H1 (cell line): ENCODE data around the gene CTXN3. TPM values are rescaled to one million over a fixed set of nuclear protein-coding genes. Genes with fewer than 3 reads are reported as not detected.
A peak's percentile ranks its signal among the peaks of the same experiment; 100 is the strongest.

ENCODE experiments used
- CTCF ChIA-PET: fragments of 300-600 bp; sonication (Branson Sonifier 250); formaldehyde crosslinking; loops from one replicate; lab custom pipeline; 2021; ENCODE audit not compliant: partially characterized antibody; lab: Charles Lee
- POLR2A ChIA-PET: fragments of 300-600 bp; sonication (Branson Sonifier 250); formaldehyde crosslinking; loops from one replicate; lab custom pipeline; 2021; ENCODE audit warnings: inconsistent platforms; ENCODE audit not compliant: partially characterized antibody; lab: Charles Lee
- DNase-seq, 2 experiments: peaks; one replicate each; pipeline versions ENCODE4 v3.0.0 to v3.0.0-alpha.2; 2010 to 2022; ENCODE audit warnings: low spot score in 2 of 2, low read depth in 1 of 2, mixed read lengths in 1 of 2
- FAIRE-seq: peaks from 2 replicates; lab custom pipeline; 2011; peaks lifted over from hg19 to GRCh38; lab: Jason Lieb, UNC
- H2AFZ ChIP-seq: 2 replicates; pipeline ENCODE4 v1.8.1; 2012; ENCODE audit warnings: low read length, inconsistent platforms
- H2AK5ac ChIP-seq: 2 replicates; pipeline ENCODE4 v1.6.1; 2013; ENCODE audit warnings: low read depth, low read length
- H2BK120ac ChIP-seq: replicated peaks from 2 replicates; pipeline ENCODE3; 2013; ENCODE audit warnings: low read depth, low read length, inconsistent platforms
- H2BK12ac ChIP-seq: 2 replicates; pipeline ENCODE4 v1.6.1; 2013; ENCODE audit warnings: low read depth, low read length
- H2BK15ac ChIP-seq: 2 replicates; pipeline ENCODE4 v1.6.1; 2013; ENCODE audit warnings: low read length
- H2BK20ac ChIP-seq: 2 replicates; pipeline ENCODE4 v1.6.1; 2013; ENCODE audit warnings: low read length
- H2BK5ac ChIP-seq: 2 replicates; pipeline ENCODE4 v1.6.1; 2013; ENCODE audit warnings: low read depth, low read length
- H3K14ac ChIP-seq: 2 replicates; pipeline ENCODE4 v1.6.1; 2013; ENCODE audit warnings: inconsistent platforms; ENCODE audit not compliant: insufficient read length
- H3K18ac ChIP-seq: 2 replicates; pipeline ENCODE4 v1.6.1; 2013; ENCODE audit warnings: low read length; ENCODE audit errors: extremely low read depth
- H3K23ac ChIP-seq: 2 replicates; pipeline ENCODE4 v1.6.1; 2013; ENCODE audit warnings: inconsistent platforms; ENCODE audit not compliant: insufficient read length
- H3K23me2 ChIP-seq: 2 replicates; pipeline ENCODE4 v1.6.1; 2013; ENCODE audit warnings: low read depth, low read length
- H3K27ac ChIP-seq: 2 replicates; pipeline ENCODE4 v1.6.1; 2011; ENCODE audit warnings: low read depth, low read length, inconsistent platforms
- H3K27me3 ChIP-seq, 4 experiments: replicated peaks in 1 of 4; 1 replicate in 1 of 4; 2 replicates in 3 of 4; pipeline versions ENCODE4 v1.6.1 to v1.8.1; 2011 to 2013; ENCODE audit warnings: low read length in 3 of 4, mild to moderate bottlenecking in 3 of 4, inconsistent platforms in 2 of 4, mixed read lengths in 2 of 4, moderate library complexity in 1 of 4; ENCODE audit not compliant: control insufficient read depth in 3 of 4, insufficient read depth in 3 of 4; ENCODE audit errors: extremely low read depth in 1 of 4
- H3K36me3 ChIP-seq, 4 experiments: 2 replicates each; pipeline versions ENCODE4 v1.6.1 to v1.8.1; 2011 to 2013; ENCODE audit warnings: mild to moderate bottlenecking in 4 of 4, low read length in 3 of 4, moderate library complexity in 2 of 4, control low read depth in 1 of 4, inconsistent platforms in 1 of 4; ENCODE audit not compliant: insufficient read depth in 4 of 4, control insufficient read depth in 2 of 4
- H3K4ac ChIP-seq: replicated peaks from 2 replicates; pipeline ENCODE3; 2013; ENCODE audit warnings: low read length, low read depth, mixed read lengths, inconsistent platforms; ENCODE audit not compliant: insufficient read length
- H3K4me1 ChIP-seq, 4 experiments: replicated peaks in 1 of 4; 1 replicate in 1 of 4; 2 replicates in 3 of 4; pipeline versions ENCODE4 v1.6.1 to v1.8.1; 2011 to 2013; ENCODE audit warnings: low read length in 3 of 4, inconsistent platforms in 2 of 4, mixed read lengths in 1 of 4; ENCODE audit not compliant: insufficient read depth in 4 of 4, control insufficient read depth in 3 of 4
- H3K4me2 ChIP-seq, 2 experiments: 2 replicates each; pipeline versions ENCODE4 v1.6.1 to v1.8.1; 2011 to 2013; ENCODE audit warnings: low read depth in 2 of 2, low read length in 2 of 2, control low read depth in 1 of 2, inconsistent platforms in 1 of 2, mild to moderate bottlenecking in 1 of 2; ENCODE audit not compliant: insufficient read depth in 1 of 2
- H3K4me3 ChIP-seq, 4 experiments: fragments of 200-600, 300-600 bp in 1 of 4; sonication (generic), shearing (Covaris generic), sonication (Bioruptor Twin) in 1 of 4; 2 replicates each; pipeline versions ENCODE4 v1.5.1 to v1.8.1; 2011 to 2016; ENCODE audit warnings: low read length in 4 of 4, low read depth in 3 of 4, control low read depth in 2 of 4, inconsistent platforms in 2 of 4, mild to moderate bottlenecking in 2 of 4, mixed read lengths in 1 of 4, moderate library complexity in 1 of 4; ENCODE audit not compliant: insufficient read depth in 2 of 4; ENCODE audit errors: extremely low read depth in 1 of 4
- H3K56ac ChIP-seq: replicated peaks from 2 replicates; pipeline ENCODE3; 2013; ENCODE audit warnings: low read depth, mild to moderate bottlenecking, mixed read lengths, low read length, inconsistent platforms; ENCODE audit not compliant: insufficient read length
- H3K79me1 ChIP-seq: 2 replicates; pipeline ENCODE4 v1.6.1; 2013; ENCODE audit warnings: low read depth, low read length, control low read depth
- H3K79me2 ChIP-seq, 2 experiments: 2 replicates each; pipeline versions ENCODE4 v1.6.1 to v1.8.1; 2012 to 2013; ENCODE audit warnings: low read length in 2 of 2, mild to moderate bottlenecking in 2 of 2, inconsistent platforms in 1 of 2; ENCODE audit not compliant: insufficient read depth in 2 of 2, control insufficient read depth in 1 of 2
- H3K9ac ChIP-seq, 4 experiments: replicated peaks in 1 of 4; 1 replicate in 1 of 4; 2 replicates in 3 of 4; pipeline versions ENCODE4 v1.6.1 to v1.8.1; 2011 to 2013; ENCODE audit warnings: low read depth in 3 of 4, low read length in 3 of 4, control low read depth in 2 of 4, mild to moderate bottlenecking in 2 of 4, moderate library complexity in 2 of 4, inconsistent platforms in 1 of 4; ENCODE audit errors: extremely low read depth in 1 of 4
- H3K9me3 ChIP-seq, 2 experiments: 2 replicates each; pipeline versions ENCODE4 v1.6.1 to v1.8.1; 2012 to 2013; ENCODE audit warnings: mild to moderate bottlenecking in 2 of 2, moderate library complexity in 2 of 2, control low read depth in 1 of 2, inconsistent platforms in 1 of 2, low read depth in 1 of 2, low read length in 1 of 2, mixed read lengths in 1 of 2; ENCODE audit not compliant: insufficient read depth in 2 of 2
- H4K20me1 ChIP-seq, 2 experiments: replicated peaks in 1 of 2; 2 replicates each; pipeline versions ENCODE3 to v1.8.1; 2011 to 2013; ENCODE audit warnings: inconsistent platforms in 2 of 2, low read length in 2 of 2, mild to moderate bottlenecking in 1 of 2; ENCODE audit not compliant: insufficient read depth in 2 of 2, control insufficient read depth in 1 of 2
- H4K5ac ChIP-seq: 2 replicates; pipeline ENCODE4 v1.6.1; 2013; ENCODE audit warnings: low read length, low read depth, mixed read lengths, inconsistent platforms; ENCODE audit not compliant: insufficient read length
- H4K8ac ChIP-seq: 2 replicates; pipeline ENCODE4 v1.8.0; 2013; ENCODE audit warnings: mild to moderate bottlenecking, moderate library complexity, low read length, inconsistent platforms; ENCODE audit not compliant: insufficient read depth; ENCODE audit errors: extremely low read depth
- H4K91ac ChIP-seq: replicated peaks from 2 replicates; pipeline ENCODE3; 2013; ENCODE audit warnings: low read length, mixed read lengths, inconsistent platforms; ENCODE audit not compliant: insufficient read length
- ASH2L ChIP-seq: fragments of 200-600, 300-600 bp; sonication (generic); IDR thresholded peaks from one replicate; pipeline ENCODE4 v1.7.1; 2017; ENCODE audit warnings: low read length
- CREB1 ChIP-seq: IDR thresholded peaks from 2 replicates; pipeline ENCODE4 v1.6.1; 2012; ENCODE audit warnings: inconsistent platforms
- JUN ChIP-seq: IDR thresholded peaks from 2 replicates; pipeline ENCODE4 v1.6.1; 2011; ENCODE audit warnings: low read depth, mild to moderate bottlenecking, improper control_type of control experiment, low read length
- RAD21 ChIP-seq, 2 experiments: IDR thresholded peaks in 1 of 2; conservative IDR thresholded peaks in 1 of 2; 2 replicates each; pipeline ENCODE4 v1.6.1; 2011; ENCODE audit warnings: low read depth in 2 of 2, low read length in 2 of 2, improper control_type of control experiment in 1 of 2, inconsistent platforms in 1 of 2, mild to moderate bottlenecking in 1 of 2, moderate library complexity in 1 of 2
- SIRT6 ChIP-seq: IDR thresholded peaks from one replicate; pipeline ENCODE4 v1.7.1; 2012; ENCODE audit warnings: low read length, inconsistent platforms
- SRF ChIP-seq: IDR thresholded peaks from 2 replicates; pipeline ENCODE4 v1.6.1; 2011; ENCODE audit warnings: mild to moderate bottlenecking, low read depth, low read length, moderate library complexity
- SUZ12 ChIP-seq: fragments of 200-600 bp; sonication (generic); IDR thresholded peaks from 2 replicates; pipeline ENCODE4 v1.6.1; 2012; ENCODE audit warnings: mild to moderate bottlenecking, inconsistent platforms, low read length, moderate library complexity, mixed read lengths
- TAF1 ChIP-seq: IDR thresholded peaks from 2 replicates; pipeline ENCODE4 v1.6.1; 2011; ENCODE audit warnings: mild to moderate bottlenecking, low read depth, low read length
- WGBS, 2 experiments: shearing (Covaris generic) in 1 of 2; methylation state at CpG; one replicate each; pipeline versions ENCODE4 v1.1.6 to v1.1.7; 2013 to 2015; ENCODE audit warnings: low lambda C conversion rate in 2 of 2, mixed read lengths in 2 of 2, inconsistent platforms in 1 of 2, low coverage in 1 of 2, missing lambda C conversion rate in 1 of 2; ENCODE audit not compliant: insufficient replicate concordance in 2 of 2, insufficient coverage in 1 of 2, insufficient read length in 1 of 2; ENCODE audit errors: extremely low coverage in 1 of 2, missing lambda C conversion rate in 1 of 2; 5-methylcytosine and 5-hydroxymethylcytosine counted together
- polyA plus RNA-seq, 7 experiments: library from polyadenylated mRNA; depleted of rRNA in 3 of 7; stranded (reverse) in 5 of 7; unstranded in 2 of 7; fragments of >200 nt in 5 of 7; fragments of 200-250 nt in 2 of 7; gene quantifications; 1 replicate in 5 of 7; 2 replicates in 1 of 7; 4 replicates in 1 of 7; pipeline versions ENCODE4 v1.2.1 to v1.2.3, GENCODE V29; 2011 to 2013; ENCODE audit warnings: missing spikeins in 2 of 7, mixed read lengths in 2 of 7
- total RNA-seq: library from RNA; stranded (reverse); fragmentation: NEBNext Ultra II Directional; extraction: Animal tissue kit (Norgen Biotek cat#: 25700); gene quantifications from 2 replicates; pipeline ENCODE4 v1.2.1, GENCODE V29; 2021
- TF ChIP-seq, protein P1 (sequence below), 3 experiments: IDR thresholded peaks; 1 replicate in 2 of 3; 2 replicates in 1 of 3; pipeline versions ENCODE4 v1.5.1 to v1.6.1; 2011; ENCODE audit warnings: low read length in 3 of 3, mild to moderate bottlenecking in 3 of 3, inconsistent platforms in 2 of 3, low read depth in 1 of 3, moderate library complexity in 1 of 3; ENCODE audit not compliant: insufficient read depth in 1 of 3; ENCODE audit errors: control extremely low read depth in 1 of 3
- TF ChIP-seq, protein P2 (sequence below): IDR thresholded peaks from 2 replicates; pipeline ENCODE4 v1.6.1; 2011; ENCODE audit warnings: low read depth, mild to moderate bottlenecking, low read length; ENCODE audit not compliant: insufficient read depth

Gene CTXN3
- total and polyA plus RNA-seq, 2 of the 8 experiments (the other 6 are each of a cell fraction or from before 2014, with no cell fraction given): 0.05 TPM; not detected in 1

DNA sequence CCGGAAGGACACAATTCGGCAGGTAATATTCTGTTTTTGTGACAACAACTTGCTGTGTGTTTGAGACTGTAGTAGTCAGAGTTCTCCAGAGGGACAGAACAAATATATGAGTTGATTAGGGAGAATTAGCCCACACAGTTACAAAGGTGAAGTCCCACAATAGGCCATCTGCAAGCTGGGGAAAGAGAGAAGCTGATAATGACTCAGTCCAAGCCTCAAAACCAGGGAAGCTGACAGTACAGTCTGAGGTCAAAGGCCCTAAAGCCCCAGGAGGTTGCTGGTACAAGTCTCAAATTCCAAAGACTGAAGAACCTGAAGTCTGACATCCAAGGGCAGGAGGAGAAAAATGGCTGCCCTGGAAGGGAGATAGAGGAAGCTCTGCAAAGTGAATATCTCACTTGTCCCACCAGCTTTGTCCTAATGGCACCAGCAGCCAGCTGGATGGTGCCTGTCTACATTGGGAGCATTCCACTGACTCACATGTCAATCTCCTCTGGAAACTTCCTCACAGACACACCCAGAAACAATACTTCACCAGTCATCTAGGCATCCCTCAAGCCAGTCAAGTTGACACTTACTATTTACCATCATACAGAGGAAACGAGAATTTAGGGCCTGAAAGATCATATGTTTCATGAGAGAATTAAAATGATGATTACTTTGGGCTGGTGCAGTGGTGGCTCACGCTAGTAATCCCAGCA is 36.3 kb upstream of the CTXN3 start:
- H2BK12ac ChIP-seq: no peak overlapping the region
- H3K23ac ChIP-seq: no peak overlapping the region
- H3K79me1 ChIP-seq: no peaks in the 10 kb centered on the region
- no peaks in the 10 kb centered on the region for H3K23me2 ChIP-seq
- no peak overlapping the region for H2BK20ac ChIP-seq
- H4K5ac ChIP-seq: no peak overlapping the region
- no peak overlapping the region for H2AFZ ChIP-seq
- H3K27ac ChIP-seq: no peak overlapping the region
- POLR2A ChIA-PET: no interaction called here
- H3K4me1 ChIP-seq: no peaks in the 10 kb centered on the region
- H4K91ac ChIP-seq: no peak overlapping the region
- no peak overlapping the region for H2BK120ac ChIP-seq
- H4K8ac ChIP-seq: no peak overlapping the region
- DNase-seq: peak in 1 of 2 experiments; percentile 22
- H3K4me3 ChIP-seq: no peak overlapping the region
- no peak overlapping the region for H3K14ac ChIP-seq
- H3K4ac ChIP-seq: no peak overlapping the region
- no peak overlapping the region for H2BK5ac ChIP-seq
- H3K9me3 ChIP-seq: no peaks in the 10 kb centered on the region; a peak in 1 of 4 replicates
- no peak overlapping the region for H3K9ac ChIP-seq
- FAIRE-seq: no peak
- no peak overlapping the region for H3K4me2 ChIP-seq
- no peaks in the 10 kb centered on the region for H4K20me1 ChIP-seq
- peaks cover 0 to 1% (median 0%) of the 10 kb centered on the region in 4 experiments; a peak in 1 of 7 replicates for H3K27me3 ChIP-seq
- H3K79me2 ChIP-seq: no peaks in the 10 kb centered on the region
- H3K56ac ChIP-seq: no peak overlapping the region
- WGBS, 2 experiments: 90% methylated on average over 4 of the region's 4 CpGs; no CpG with 5 or more reads in 1 of the 2 experiments
- no peak overlapping the region for H2BK15ac ChIP-seq
- CTCF ChIA-PET: interaction anchor here (1.9 kb wide), 2 partner anchors 10 kb away, joined by 6 to 11 read pairs; no protein-coding TSS in a partner anchor
- no peaks in the 10 kb centered on the region for H3K36me3 ChIP-seq
- H2AK5ac ChIP-seq: no peak overlapping the region
- H3K18ac ChIP-seq: no peak overlapping the region
- TF ChIP-seq ASH2L (no peak), SRF (no peak), JUN (no peak), TAF1 (no peak), SUZ12 (no peak), CREB1 (no peak), RAD21 (IDR thresholded peaks at IDR 0.05 in 1 of 2, conservative IDR thresholded peaks at IDR 0.05 in 1 of 2; ENCODE audit: low read depth in 2 of 2, low read length in 2 of 2) (no peak), SIRT6 (no peak)
- TF ChIP-seq, protein P1, sequence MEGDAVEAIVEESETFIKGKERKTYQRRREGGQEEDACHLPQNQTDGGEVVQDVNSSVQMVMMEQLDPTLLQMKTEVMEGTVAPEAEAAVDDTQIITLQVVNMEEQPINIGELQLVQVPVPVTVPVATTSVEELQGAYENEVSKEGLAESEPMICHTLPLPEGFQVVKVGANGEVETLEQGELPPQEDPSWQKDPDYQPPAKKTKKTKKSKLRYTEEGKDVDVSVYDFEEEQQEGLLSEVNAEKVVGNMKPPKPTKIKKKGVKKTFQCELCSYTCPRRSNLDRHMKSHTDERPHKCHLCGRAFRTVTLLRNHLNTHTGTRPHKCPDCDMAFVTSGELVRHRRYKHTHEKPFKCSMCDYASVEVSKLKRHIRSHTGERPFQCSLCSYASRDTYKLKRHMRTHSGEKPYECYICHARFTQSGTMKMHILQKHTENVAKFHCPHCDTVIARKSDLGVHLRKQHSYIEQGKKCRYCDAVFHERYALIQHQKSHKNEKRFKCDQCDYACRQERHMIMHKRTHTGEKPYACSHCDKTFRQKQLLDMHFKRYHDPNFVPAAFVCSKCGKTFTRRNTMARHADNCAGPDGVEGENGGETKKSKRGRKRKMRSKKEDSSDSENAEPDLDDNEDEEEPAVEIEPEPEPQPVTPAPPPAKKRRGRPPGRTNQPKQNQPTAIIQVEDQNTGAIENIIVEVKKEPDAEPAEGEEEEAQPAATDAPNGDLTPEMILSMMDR (IDR thresholded peaks at IDR 0.05; ENCODE audit: control extremely low read depth in 1 of 3, insufficient read depth in 1 of 3, low read depth in 1 of 3, low read length in 3 of 3): no peak
- TF ChIP-seq, protein P2, sequence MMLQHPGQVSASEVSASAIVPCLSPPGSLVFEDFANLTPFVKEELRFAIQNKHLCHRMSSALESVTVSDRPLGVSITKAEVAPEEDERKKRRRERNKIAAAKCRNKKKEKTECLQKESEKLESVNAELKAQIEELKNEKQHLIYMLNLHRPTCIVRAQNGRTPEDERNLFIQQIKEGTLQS: no peak
